Adrenal gland (tissue), 12 donors: ENCODE data around the gene SEMA4B. TPM values are rescaled to one million over a fixed set of nuclear protein-coding genes. Genes with fewer than 3 reads are reported as not detected.

Experiments used
- DNase-seq, 7 donors: peaks; one replicate each; pipeline ENCODE4 v3.0.0-alpha.2; 2019 to 2020
- H3K27ac ChIP-seq, 5 donors: fragments of 200-600 bp; sonication (generic) in 4 of 5; 1 replicate in 3 of 5; 2 replicates in 2 of 5; pipeline versions ENCODE4 v1.5.1 to v1.8.0; 2016 to 2020; ENCODE audit warnings: mild to moderate bottlenecking in 1 of 5
- H3K27me3 ChIP-seq: fragments of 200-600 bp; 2 replicates; pipeline ENCODE4 v1.8.0; 2021
- H3K36me3 ChIP-seq, 2 donors: fragments of 200-600 bp; replicated peaks in 1 of 2; 1 replicate in 1 of 2; 2 replicates in 1 of 2; pipeline versions ENCODE4 v1.5.1 to v1.8.0; 2018 to 2022
- H3K4me1 ChIP-seq, 2 donors: fragments of 200-600 bp; replicated peaks in 1 of 2; 1 replicate in 1 of 2; 2 replicates in 1 of 2; pipeline versions ENCODE4 v1.5.1 to v1.8.0; 2018 to 2021
- H3K4me3 ChIP-seq, 4 donors: fragments of 200-600 bp; sonication (generic) in 3 of 4; one replicate each; pipeline ENCODE4 v1.5.1; 2016 to 2018
- H3K9me3 ChIP-seq, 3 donors: fragments of 200-600 bp; sonication (generic) in 1 of 3; replicated peaks in 1 of 3; 1 replicate in 2 of 3; 2 replicates in 1 of 3; pipeline versions ENCODE4 v1.5.1 to v1.8.0; 2016 to 2021
- POLR2A ChIP-seq, 2 donors: fragments of 450-650 bp; IDR thresholded peaks; one replicate each; pipeline ENCODE4 v1.6.1; 2017; ENCODE audit warnings: antibody characterized with exemption in 2 of 2, mild to moderate bottlenecking in 2 of 2, moderate library complexity in 1 of 2
- WGBS, 4 donors: extraction: QIAGEN DNeasy Blood & Tissue Kit in 2 of 4; methylation state at CpG; one replicate each; pipeline versions ENCODE4 v1.1.5 to v1.1.7; 2013 to 2017; 5-methylcytosine and 5-hydroxymethylcytosine counted together
- intact Hi-C, 2 donors: fragments of 100-400 bp; cut with DNase I; formaldehyde crosslinking; loops; one replicate each; pipeline versions ENCODE4 v1.14.1 to v1.15.0; 2022 to 2023
- polyA plus RNA-seq, 3 donors: library from polyadenylated mRNA; stranded (reverse); fragments of 200-250 nt in 2 of 3; fragments of 350-450 nt in 1 of 3; fragmentation: Illumina TruSeq in 1 of 3; extraction: RNeasy Lipid Tissue Mini Kit (QIAGEN cat#74804) in 1 of 3; gene quantifications; one replicate each; pipeline ENCODE4 v1.2.3, GENCODE V29; 2013 to 2014
- total RNA-seq, 9 donors: library from RNA; depleted of rRNA in 4 of 9; stranded (reverse); fragments of >200 nt in 4 of 9; fragments of 120-200 nt in 1 of 9; fragmentation: NEBNext Ultra II Directional in 1 of 9; extraction: Animal tissue kit (Norgen Biotek cat#: 25700) in 1 of 9; gene quantifications; one replicate each; pipeline versions ENCODE4 v1.1.0 to v1.2.4, GENCODE V29; 2013 to 2023
- TF ChIP-seq, protein P1 (sequence below), 6 experiments: fragments of 450-650 bp in 4 of 6; fragments of 200-600 bp in 2 of 6; sonication (generic) in 1 of 6; IDR thresholded peaks; 1 replicate in 5 of 6; 2 replicates in 1 of 6; pipeline versions ENCODE4 v1.5.1 to v1.8.0; 2016 to 2021; ENCODE audit warnings: antibody characterized with exemption in 6 of 6, mild to moderate bottlenecking in 2 of 6, moderate library complexity in 1 of 6
- donor health status: healthy with polysubstance abuse.
- donor health status: Bipolar disorder and iron deficiency.
- donor health status: DM: yes; HTN: yes; CAD: no.
- donor health status: DM: no; HTN: no; CAD: no.
- donor health status: DM: no; HTN: no; CAD: no.
- donor health status: DM: yes; HTN: yes; CAD: no.

The SEMA4B gene
- total and polyA plus RNA-seq, 12 donors: 10.6 to 155 (median 85.1) TPM

DNA sequence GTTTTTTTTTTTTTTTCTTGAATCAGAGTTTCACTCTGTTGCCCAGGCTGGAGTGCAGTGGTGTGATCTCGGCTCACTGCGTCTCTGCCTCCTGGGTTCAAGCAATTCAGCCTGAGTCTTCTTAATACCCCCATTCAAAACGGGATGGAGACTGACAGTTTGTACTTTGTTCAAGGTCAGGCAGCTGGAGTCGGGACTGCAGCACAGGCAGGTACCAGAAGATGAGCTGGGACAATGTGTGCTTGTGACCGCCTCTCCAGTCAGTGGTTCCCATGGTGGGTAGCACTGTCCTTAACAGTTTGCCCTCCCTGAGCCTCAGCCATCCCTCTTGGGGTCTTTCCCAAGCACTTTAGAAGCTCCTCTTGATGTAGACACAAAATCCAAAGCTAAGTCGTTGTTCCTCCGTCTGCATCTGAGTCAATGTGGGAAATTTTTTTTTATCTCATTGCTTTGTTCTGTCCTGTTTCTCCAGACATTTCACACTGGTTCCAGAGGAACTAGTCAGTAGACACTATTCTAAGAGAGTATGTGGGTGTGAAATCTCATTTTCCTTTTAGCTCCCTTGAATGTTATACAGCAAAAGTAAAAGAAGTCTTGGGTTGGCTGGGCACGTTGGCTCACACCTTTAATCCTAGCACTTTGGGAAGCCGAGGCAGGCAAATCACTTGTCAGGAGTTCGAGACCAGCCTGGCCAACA, 43.0 kb downstream of the SEMA4B start:
- no peaks in the 10 kb centered on the region for H3K36me3 ChIP-seq
- no peaks in the 10 kb centered on the region for H3K27me3 ChIP-seq
- whole genome bisulfite sequencing, 4 donors: 77 to 82% (median 80%) methylated on average over 10 of the region's 10 CpGs
- no peak overlapping the region for H3K4me3 ChIP-seq
- H3K4me1 ChIP-seq: peaks cover 6 to 7% of the 10 kb centered on the region in 2 donors
- DNase-seq: no peak
- no peak overlapping the region for H3K27ac ChIP-seq
- intact Hi-C loops: no loop called here
- TF ChIP-seq, protein P1, sequence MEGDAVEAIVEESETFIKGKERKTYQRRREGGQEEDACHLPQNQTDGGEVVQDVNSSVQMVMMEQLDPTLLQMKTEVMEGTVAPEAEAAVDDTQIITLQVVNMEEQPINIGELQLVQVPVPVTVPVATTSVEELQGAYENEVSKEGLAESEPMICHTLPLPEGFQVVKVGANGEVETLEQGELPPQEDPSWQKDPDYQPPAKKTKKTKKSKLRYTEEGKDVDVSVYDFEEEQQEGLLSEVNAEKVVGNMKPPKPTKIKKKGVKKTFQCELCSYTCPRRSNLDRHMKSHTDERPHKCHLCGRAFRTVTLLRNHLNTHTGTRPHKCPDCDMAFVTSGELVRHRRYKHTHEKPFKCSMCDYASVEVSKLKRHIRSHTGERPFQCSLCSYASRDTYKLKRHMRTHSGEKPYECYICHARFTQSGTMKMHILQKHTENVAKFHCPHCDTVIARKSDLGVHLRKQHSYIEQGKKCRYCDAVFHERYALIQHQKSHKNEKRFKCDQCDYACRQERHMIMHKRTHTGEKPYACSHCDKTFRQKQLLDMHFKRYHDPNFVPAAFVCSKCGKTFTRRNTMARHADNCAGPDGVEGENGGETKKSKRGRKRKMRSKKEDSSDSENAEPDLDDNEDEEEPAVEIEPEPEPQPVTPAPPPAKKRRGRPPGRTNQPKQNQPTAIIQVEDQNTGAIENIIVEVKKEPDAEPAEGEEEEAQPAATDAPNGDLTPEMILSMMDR (IDR thresholded peaks at IDR 0.05): no peak
- TF ChIP-seq POLR2A (IDR thresholded peaks at IDR 0.05): no peak
- no peaks in the 10 kb centered on the region for H3K9me3 ChIP-seq

DNA sequence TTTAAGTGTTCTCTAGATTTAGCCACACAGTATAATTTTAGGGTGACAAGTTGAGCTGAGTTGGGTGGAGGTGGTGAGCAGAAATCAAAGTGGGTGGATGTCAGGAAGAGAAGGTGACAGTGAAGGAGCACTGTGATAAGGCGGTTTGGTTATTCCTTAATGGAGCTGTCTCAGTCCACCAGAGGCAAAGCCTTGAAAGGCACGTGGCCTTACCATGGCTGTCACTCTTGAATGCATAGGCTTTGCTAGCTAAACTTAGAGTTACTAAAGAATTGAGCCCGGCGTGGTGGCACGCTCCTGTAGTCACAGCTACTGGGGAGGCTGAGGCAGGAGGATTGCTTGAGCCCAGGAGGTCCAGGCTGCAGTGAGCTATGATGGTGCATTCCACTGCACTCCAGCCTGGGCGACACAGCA, 47.7 kb downstream of the SEMA4B start:
- 62 to 71% (median 68%) methylated on average over 6 of the region's 6 CpGs for WGBS, 4 donors
- Histone ChIP-seq H3K9me3 (no peaks in the 10 kb centered on the region), H3K36me3 (no peaks in the 10 kb centered on the region), H3K27me3 (no peaks in the 10 kb centered on the region), H3K4me3 (peak overlapping the region in 2 of 4 donors; percentile 56 to 91), H3K27ac (no peak overlapping the region), H3K4me1 (peaks cover 4 to 5% of the 10 kb centered on the region in 2 donors)
- DNase-seq: no peak
- intact Hi-C loops: loop anchor here in 1 of 2 donors (2.0 kb wide), 1 partner anchor 14 kb away; the partner anchor contains the start of gene GDPGP1
- no peak for TF ChIP-seq POLR2A (IDR thresholded peaks at IDR 0.05)
- TF ChIP-seq, protein P1 (IDR thresholded peaks at IDR 0.05): no peak

DNA sequence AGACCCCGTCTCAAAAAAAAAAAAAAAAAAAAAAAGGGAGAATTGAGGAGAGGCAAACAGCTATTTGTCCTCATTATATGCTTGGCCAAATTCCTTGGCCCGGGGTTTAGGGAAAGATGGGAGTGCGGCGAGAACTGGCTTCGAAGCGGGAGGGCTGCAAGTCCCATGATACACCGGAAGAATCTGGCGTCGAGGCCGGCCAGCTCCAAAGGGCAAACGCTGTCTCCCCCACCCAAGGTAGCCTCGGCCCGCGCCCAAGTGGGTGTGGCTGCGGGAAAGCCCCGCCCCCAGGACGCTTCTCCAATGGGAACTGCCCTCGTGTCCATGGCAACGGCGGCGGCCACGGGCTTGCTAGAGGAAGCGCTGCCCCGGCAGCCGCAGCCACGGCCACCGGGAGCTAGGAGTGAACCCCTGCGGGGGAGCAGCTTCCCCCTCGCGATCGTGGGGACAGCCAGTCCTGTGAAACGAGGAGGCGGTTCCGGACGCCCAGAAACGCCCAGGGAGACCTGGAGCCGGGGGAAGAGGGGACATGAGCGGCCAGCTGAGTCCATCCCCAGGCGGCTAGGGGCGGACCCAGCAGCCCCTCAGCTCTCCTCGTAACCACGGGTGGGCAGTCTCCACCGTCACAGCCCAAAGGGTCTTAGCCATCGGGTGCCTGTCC, 48.2 kb downstream of the SEMA4B start, which contains the start of gene TTLL13:
Gene TTLL13, plus strand, starts transcription at position 354 of the 661 bp plus-strand sequence. CDS start 1,075 bp downstream, outside the sequence.
- peak; percentile 95 to 99 (median 97) for DNase-seq
- TF ChIP-seq POLR2A (IDR thresholded peaks at IDR 0.05): peak in 1 of 2 donors; percentile 35
- TF ChIP-seq, protein P1 (IDR thresholded peaks at IDR 0.05): peak in 1 of 6 experiments; percentile 7
- H3K4me3 ChIP-seq: peak within 1 kb of the TSS in 2 of 4 donors; percentile 56 to 91
- H3K36me3 ChIP-seq: no peaks in the 10 kb centered on the region
- peaks cover 4 to 5% of the 10 kb centered on the region in 2 donors for H3K4me1 ChIP-seq
- H3K27me3 ChIP-seq: no peaks in the 10 kb centered on the region
- intact Hi-C loops: loop anchor here in 1 of 2 donors (2.0 kb wide), 1 partner anchor 15 kb away; the partner anchor contains the start of gene GDPGP1
- WGBS, 4 donors: 1 to 4% (median 2%) methylated on average over 12 to 44 of the region's 44 CpGs
- no peak within 1 kb of the TSS for H3K27ac ChIP-seq
- no peaks in the 10 kb centered on the region for H3K9me3 ChIP-seq

DNA sequence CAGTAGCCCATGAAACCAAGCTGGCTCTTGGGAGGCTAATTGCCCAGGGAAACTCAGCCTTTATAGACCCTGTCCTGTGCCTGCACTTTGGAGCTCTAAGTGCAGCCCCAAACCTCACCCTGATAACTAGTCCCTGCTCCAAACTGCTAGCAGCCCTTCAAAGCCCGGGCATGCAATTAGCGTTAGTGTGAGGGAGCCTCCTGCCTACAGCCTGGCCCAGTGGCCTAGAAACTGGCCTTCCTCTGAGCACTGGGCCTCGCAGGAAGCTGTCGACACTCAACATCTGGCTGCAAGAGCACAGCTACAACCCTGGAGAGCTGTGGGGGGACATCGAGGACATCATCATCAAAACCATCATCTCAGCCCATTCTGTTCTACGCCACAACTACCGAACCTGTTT, 56.6 kb downstream of the SEMA4B start:
- no peak for DNase-seq

More for the DNA sequence above, 56.6 kb downstream of the SEMA4B start:
- intact Hi-C loops: no loop called here
- Histone ChIP-seq H3K4me3 (no peak overlapping the region), H3K27ac (no peak overlapping the region), H3K36me3 (no peaks in the 10 kb centered on the region), H3K9me3 (no peaks in the 10 kb centered on the region), H3K4me1 (no peaks in the 10 kb centered on the region), H3K27me3 (no peaks in the 10 kb centered on the region)
- 74 to 87% (median 80%) methylated on average over 5 to 7 of the region's 7 CpGs for WGBS, 4 donors
- no peak for TF ChIP-seq POLR2A (IDR thresholded peaks at IDR 0.05)
- TF ChIP-seq, protein P1 (IDR thresholded peaks at IDR 0.05): no peak
